ENCODE results near the gene SLC9A1.

Gene SLC9A1

DNA sequence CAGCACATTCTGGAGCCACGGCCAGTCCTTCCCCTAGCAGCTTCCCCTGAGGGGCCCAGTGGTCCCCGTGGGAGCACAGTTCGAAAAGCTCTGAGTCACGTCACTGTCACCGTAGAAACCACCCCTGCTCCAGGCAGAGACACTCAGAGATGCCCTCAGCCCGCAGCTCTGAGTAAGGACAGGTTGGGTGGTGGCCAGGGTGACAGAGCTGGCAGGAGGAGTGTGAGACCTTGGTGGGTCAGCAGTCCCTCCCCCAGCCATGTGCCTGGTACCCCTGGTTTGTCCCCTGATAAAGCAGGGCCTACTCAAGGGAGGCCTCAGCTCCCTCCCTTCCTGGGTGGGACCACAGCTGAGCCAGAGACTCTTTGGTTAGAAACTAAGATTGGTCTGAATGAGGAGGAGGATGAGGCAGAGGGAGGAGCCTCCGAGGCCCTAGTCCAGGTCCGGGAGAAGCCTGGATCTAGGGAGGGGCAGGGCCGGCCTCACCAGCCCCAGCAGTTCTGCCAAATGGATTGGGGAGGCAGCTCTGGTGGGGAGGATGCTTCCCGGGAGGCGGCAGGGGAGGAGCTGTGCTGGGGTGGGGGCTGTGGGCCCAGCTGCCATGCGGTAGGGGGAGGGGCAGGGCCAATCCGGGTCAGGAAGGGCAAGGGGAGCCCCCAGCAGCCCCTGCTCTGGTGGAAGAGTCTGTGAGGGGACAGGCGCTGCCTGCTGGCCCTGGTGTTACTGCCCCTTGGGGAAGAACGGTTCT, 55.2 kb downstream of the SLC9A1 start (continued):
- TF ChIP-seq ZNF660 (tag by site-specific recombination; IDR thresholded peaks at IDR 0.05), result 0 out of 2 replicates have a peak, but pooled peaks have one; percentile 17
- TF ChIP-seq REPIN1 (tag by site-specific recombination; IDR thresholded peaks at IDR 0.05; ENCODE audit: low read depth), result no peak
- TF ChIP-seq ZNF791 (tag by site-specific recombination; IDR thresholded peaks at IDR 0.05), result no peak
- no peak for TF ChIP-seq ZNF239 (tag by site-specific recombination; IDR thresholded peaks at IDR 0.05)

DNA sequence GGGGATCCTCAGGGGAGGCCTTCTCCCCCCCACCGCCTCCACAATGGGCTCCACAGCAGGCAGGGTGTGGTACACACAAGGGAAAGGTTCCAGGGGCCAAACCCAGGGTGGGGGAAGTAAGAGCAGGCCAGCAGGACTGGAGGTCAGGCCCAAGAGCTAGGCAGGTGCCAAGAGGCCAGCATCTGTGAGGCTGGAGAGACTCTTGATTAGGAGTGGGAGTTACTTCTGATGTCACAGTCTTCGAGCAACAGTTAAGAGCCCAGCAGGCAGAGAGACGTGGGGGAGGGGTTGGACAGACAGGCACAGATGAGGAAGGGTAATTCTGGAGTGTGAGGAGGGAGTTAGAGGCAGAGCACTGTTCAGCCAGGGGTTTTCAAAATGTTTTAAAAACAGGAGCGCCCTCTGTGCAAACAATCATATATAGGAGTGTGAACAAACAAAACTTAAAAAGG, 55.8 kb downstream of the SLC9A1 start:
- POLR2A ChIA-PET, result no interaction called here
- TF ChIP-seq SCRT1 (tag by site-specific recombination; IDR thresholded peaks at IDR 0.05; ENCODE audit: borderline replicate concordance) (peak; percentile 74), ZBTB48 (tag by site-specific recombination; IDR thresholded peaks at IDR 0.05) (peak; percentile 53), ZNF560 (tag by site-specific recombination; IDR thresholded peaks at IDR 0.05; ENCODE audit: borderline replicate concordance) (no peak), GLI4 (tag by site-specific recombination; IDR thresholded peaks at IDR 0.05) (no peak), ZNF302 (tag by site-specific recombination; IDR thresholded peaks at IDR 0.05; ENCODE audit: low read depth) (no peak), MYNN (tag by site-specific recombination; IDR thresholded peaks at IDR 0.05; ENCODE audit: borderline replicate concordance) (peak; percentile 95), ZNF513 (tag by site-specific recombination; IDR thresholded peaks at IDR 0.05) (peak; percentile 52), ZNF335 (tag by site-specific recombination; conservative IDR thresholded peaks at IDR 0.05) (peak; percentile 86), ZNF132 (tag by site-specific recombination; IDR thresholded peaks at IDR 0.05; ENCODE audit: borderline replicate concordance) (no peak), ZNF223 (tag by site-specific recombination; IDR thresholded peaks at IDR 0.05) (no peak), OSR2 (tag by site-specific recombination; IDR thresholded peaks at IDR 0.05) (peak; percentile 61), ZEB2 (tag by site-specific recombination; IDR thresholded peaks at IDR 0.05) (peak; percentile 80), IKZF3 (tag by site-specific recombination; IDR thresholded peaks at IDR 0.05) (no peak), GLIS1 (tag by site-specific recombination; IDR thresholded peaks at IDR 0.05) (peak; percentile 95), BCL6B (tag by site-specific recombination; IDR thresholded peaks at IDR 0.05) (no peak), ZNF2 (tag by site-specific recombination; IDR thresholded peaks at IDR 0.05) (no peak), ZNF561 (tag by site-specific recombination; IDR thresholded peaks at IDR 0.05; ENCODE audit: borderline replicate concordance) (0 out of 2 replicates have a peak, but pooled peaks have one; percentile 31), ZNF707 (tag by site-specific recombination; IDR thresholded peaks at IDR 0.05) (no peak), ZNF654 (tag by site-specific recombination; IDR thresholded peaks at IDR 0.05; ENCODE audit: low read depth) (no peak), EGR2 (tag by site-specific recombination; IDR thresholded peaks at IDR 0.05; ENCODE audit: low read depth) (peak; percentile 45), ZNF138 (tag by site-specific recombination; IDR thresholded peaks at IDR 0.05; ENCODE audit: borderline replicate concordance) (no peak)
- TF ChIP-seq, protein P1, sequence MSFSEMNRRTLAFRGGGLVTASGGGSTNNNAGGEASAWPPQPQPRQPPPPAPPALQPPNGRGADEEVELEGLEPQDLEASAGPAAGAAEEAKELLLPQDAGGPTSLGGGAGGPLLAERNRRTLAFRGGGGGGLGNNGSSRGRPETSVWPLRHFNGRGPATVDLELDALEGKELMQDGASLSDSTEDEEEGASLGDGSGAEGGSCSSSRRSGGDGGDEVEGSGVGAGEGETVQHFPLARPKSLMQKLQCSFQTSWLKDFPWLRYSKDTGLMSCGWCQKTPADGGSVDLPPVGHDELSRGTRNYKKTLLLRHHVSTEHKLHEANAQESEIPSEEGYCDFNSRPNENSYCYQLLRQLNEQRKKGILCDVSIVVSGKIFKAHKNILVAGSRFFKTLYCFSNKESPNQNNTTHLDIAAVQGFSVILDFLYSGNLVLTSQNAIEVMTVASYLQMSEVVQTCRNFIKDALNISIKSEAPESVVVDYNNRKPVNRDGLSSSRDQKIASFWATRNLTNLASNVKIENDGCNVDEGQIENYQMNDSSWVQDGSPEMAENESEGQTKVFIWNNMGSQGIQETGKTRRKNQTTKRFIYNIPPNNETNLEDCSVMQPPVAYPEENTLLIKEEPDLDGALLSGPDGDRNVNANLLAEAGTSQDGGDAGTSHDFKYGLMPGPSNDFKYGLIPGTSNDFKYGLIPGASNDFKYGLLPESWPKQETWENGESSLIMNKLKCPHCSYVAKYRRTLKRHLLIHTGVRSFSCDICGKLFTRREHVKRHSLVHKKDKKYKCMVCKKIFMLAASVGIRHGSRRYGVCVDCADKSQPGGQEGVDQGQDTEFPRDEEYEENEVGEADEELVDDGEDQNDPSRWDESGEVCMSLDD (tag by site-specific recombination; IDR thresholded peaks at IDR 0.05), result peak; percentile 62; the same call in 1 of the 2 replicates
- TF ChIP-seq, protein P2, sequence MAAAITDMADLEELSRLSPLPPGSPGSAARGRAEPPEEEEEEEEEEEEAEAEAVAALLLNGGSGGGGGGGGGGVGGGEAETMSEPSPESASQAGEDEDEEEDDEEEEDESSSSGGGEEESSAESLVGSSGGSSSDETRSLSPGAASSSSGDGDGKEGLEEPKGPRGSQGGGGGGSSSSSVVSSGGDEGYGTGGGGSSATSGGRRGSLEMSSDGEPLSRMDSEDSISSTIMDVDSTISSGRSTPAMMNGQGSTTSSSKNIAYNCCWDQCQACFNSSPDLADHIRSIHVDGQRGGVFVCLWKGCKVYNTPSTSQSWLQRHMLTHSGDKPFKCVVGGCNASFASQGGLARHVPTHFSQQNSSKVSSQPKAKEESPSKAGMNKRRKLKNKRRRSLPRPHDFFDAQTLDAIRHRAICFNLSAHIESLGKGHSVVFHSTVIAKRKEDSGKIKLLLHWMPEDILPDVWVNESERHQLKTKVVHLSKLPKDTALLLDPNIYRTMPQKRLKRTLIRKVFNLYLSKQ (tag by site-specific recombination; IDR thresholded peaks at IDR 0.05; ENCODE audit: borderline replicate concordance), result no peak

More for the DNA sequence above, 55.8 kb downstream of the SLC9A1 start:
- H3K4me3 ChIP-seq (ENCODE audit: low read depth, low read length), result no peak overlapping the region
- H3K36me3 ChIP-seq (ENCODE audit: control insufficient read depth in 2 of 2, insufficient read depth in 1 of 2, low read length in 2 of 2), result peaks cover 0 to 30% of the 10 kb centered on the region in 2 experiments; a peak in 1 of 3 replicates
- H3K9me3 ChIP-seq (ENCODE audit: control insufficient read depth, insufficient read depth, low read depth, low read length), result no peaks in the 10 kb centered on the region
- CTCF ChIA-PET, result interaction anchor here (0.5 to 15.2 kb wide), 15 partner anchors 15 to 1050 kb away, joined by 3 to 329 read pairs (median 7); partner anchors contain the start of gene TRNP1
- H3K27ac ChIP-seq (ENCODE audit: extremely low read depth, low read depth, low read length), result 0 out of 2 replicates have a peak overlapping the region, but pooled peaks have one; percentile 21
- H3K4me1 ChIP-seq (ENCODE audit: control insufficient read depth, insufficient read depth, low read length), result peaks cover 8% of the 10 kb centered on the region

Measured in HEK293 (cell line).